WTC11 (cell line): Measurements from ENCODE around the gene OR5B21. TPM values are rescaled to one million over a fixed set of nuclear protein-coding genes. Genes with fewer than 3 reads are reported as not detected.

ENCODE experiments used
- ATAC-seq: fragments of 200-7000 bp; cut with Tn5 transposase; 2 replicates; pipeline ENCODE4 v1.10.0; 2021; ENCODE audit warnings: mild to moderate bottlenecking, moderate library complexity
- CTCF ChIA-PET: fragments of 300-600 bp; sonication (Branson Sonifier 250); formaldehyde crosslinking; loops from one replicate; lab custom pipeline; 2021; ENCODE audit warnings: antibody characterized with exemption; lab: Charles Lee
- POLR2A ChIA-PET: fragments of 350-600 bp; sonication (Branson Sonifier 250); formaldehyde crosslinking; loops from one replicate; lab custom pipeline; 2021; ENCODE audit warnings: antibody characterized with exemption; lab: Charles Lee
- DNase-seq: peaks from one replicate; pipeline ENCODE4 v3.0.0; 2021; ENCODE audit warnings: low spot score
- H3K27ac Mint-ChIP-seq: 2 replicates; pipeline ENCODE4 v1.8.0; 2021; ENCODE audit warnings: mixed read lengths
- H3K27me3 Mint-ChIP-seq: 2 replicates; pipeline ENCODE4 v1.8.0; 2021; ENCODE audit warnings: low read depth, mild to moderate bottlenecking, moderate library complexity, mixed read lengths
- H3K36me3 Mint-ChIP-seq: 2 replicates; pipeline ENCODE4 v1.8.0; 2021; ENCODE audit warnings: mixed read lengths
- H3K4me1 Mint-ChIP-seq: 2 replicates; pipeline ENCODE4 v1.8.0; 2022; ENCODE audit warnings: mixed read lengths
- H3K4me3 Mint-ChIP-seq: 2 replicates; pipeline ENCODE4 v1.8.0; 2021; ENCODE audit warnings: mild to moderate bottlenecking, moderate library complexity, mixed read lengths
- H3K9me3 Mint-ChIP-seq: 2 replicates; pipeline ENCODE4 v1.8.0; 2021; ENCODE audit warnings: mixed read lengths
- CREB1 ChIP-seq: sonication (generic); formaldehyde crosslinking; IDR thresholded peaks from 2 replicates; pipeline ENCODE4 v1.8.0; 2023; ENCODE audit warnings: mild to moderate bottlenecking, missing genetic modification reagents
- EMX1 ChIP-seq: fragments of 250-450 bp; sonication (Bioruptor Pico); IDR thresholded peaks from 2 replicates; pipeline ENCODE4 v1.8.0; 2021; ENCODE audit warnings: mild to moderate bottlenecking
- ERG ChIP-seq: fragments of 250-450 bp; sonication (Bioruptor Pico); IDR thresholded peaks from 2 replicates; pipeline ENCODE4 v1.8.0; 2021; ENCODE audit warnings: mild to moderate bottlenecking
- FOXJ3 ChIP-seq: sonication (generic); formaldehyde crosslinking; IDR thresholded peaks from 2 replicates; pipeline ENCODE4 v1.9.0; 2021; ENCODE audit warnings: missing genetic modification reagents, mild to moderate bottlenecking, borderline replicate concordance
- FOXP1 ChIP-seq: sonication (generic); formaldehyde crosslinking; IDR thresholded peaks from 2 replicates; pipeline ENCODE4 v1.8.0; 2022; ENCODE audit warnings: missing genetic modification reagents, mild to moderate bottlenecking, moderate library complexity, borderline replicate concordance
- MXD4 ChIP-seq: fragments of 250-450 bp; sonication (Bioruptor Pico); IDR thresholded peaks from 2 replicates; pipeline ENCODE4 v1.8.0; 2021; ENCODE audit warnings: mild to moderate bottlenecking, moderate library complexity, borderline replicate concordance
- NFATC4 ChIP-seq: fragments of 250-450 bp; sonication (Bioruptor Pico); IDR thresholded peaks from 2 replicates; pipeline ENCODE4 v1.9.0; 2021; ENCODE audit warnings: mild to moderate bottlenecking
- NFE2L1 ChIP-seq: sonication (generic); formaldehyde crosslinking; IDR thresholded peaks from 2 replicates; pipeline ENCODE4 v1.8.1; 2023; ENCODE audit warnings: missing genetic modification reagents
- NFYB ChIP-seq: sonication (generic); formaldehyde crosslinking; conservative IDR thresholded peaks from 2 replicates; pipeline ENCODE4 v1.8.0; 2022; ENCODE audit warnings: low read depth, missing genetic modification reagents
- NR1H2 ChIP-seq: sonication (generic); formaldehyde crosslinking; IDR thresholded peaks from 2 replicates; pipeline ENCODE4 v1.9.0; 2021; ENCODE audit warnings: mild to moderate bottlenecking, moderate library complexity, missing genetic modification reagents
- RORB ChIP-seq: fragments of 250-450 bp; sonication (Bioruptor Pico); IDR thresholded peaks from 2 replicates; pipeline ENCODE4 v1.9.0; 2021; ENCODE audit warnings: mild to moderate bottlenecking
- TEAD1 ChIP-seq: sonication (generic); formaldehyde crosslinking; IDR thresholded peaks from 2 replicates; pipeline ENCODE4 v1.8.0; 2022; ENCODE audit warnings: mild to moderate bottlenecking, missing genetic modification reagents
- TP53 ChIP-seq: sonication (generic); formaldehyde crosslinking; IDR thresholded peaks from 2 replicates; pipeline ENCODE4 v1.8.1; 2023; ENCODE audit warnings: mild to moderate bottlenecking, missing genetic modification reagents
- ZNF121 ChIP-seq: sonication (generic); formaldehyde crosslinking; IDR thresholded peaks from 2 replicates; pipeline ENCODE4 v1.8.0; 2023; ENCODE audit warnings: missing genetic modification reagents
- ZNF219 ChIP-seq: sonication (generic); formaldehyde crosslinking; IDR thresholded peaks from 2 replicates; pipeline ENCODE4 v1.8.0; 2023; ENCODE audit warnings: missing genetic modification reagents, mild to moderate bottlenecking, borderline replicate concordance
- ZNF317 ChIP-seq: sonication (generic); formaldehyde crosslinking; IDR thresholded peaks from 2 replicates; pipeline ENCODE4 v1.8.1; 2023; ENCODE audit warnings: low read depth, mild to moderate bottlenecking, moderate library complexity, missing genetic modification reagents, borderline replicate concordance
- ZNF416 ChIP-seq: fragments of 250-450 bp; sonication (Bioruptor Pico); IDR thresholded peaks from 2 replicates; pipeline ENCODE4 v1.9.0; 2021; ENCODE audit warnings: mild to moderate bottlenecking, inconsistent platforms
- total RNA-seq: library from RNA; stranded (reverse); gene quantifications from 3 replicates; pipeline ENCODE4 v1.2.3, GENCODE V29; 2021
- TF ChIP-seq, protein P1 (sequence below): fragments of 200-600 bp; IDR thresholded peaks from 2 replicates; pipeline ENCODE4 v1.8.0; 2022; ENCODE audit warnings: antibody characterized with exemption
- TF ChIP-seq, protein P2 (sequence below): fragments of 250-450 bp; sonication (Bioruptor Pico); IDR thresholded peaks from 2 replicates; pipeline ENCODE4 v1.9.0; 2021; ENCODE audit warnings: mild to moderate bottlenecking
- TF ChIP-seq, protein P3 (sequence below): sonication (generic); formaldehyde crosslinking; IDR thresholded peaks from 2 replicates; pipeline ENCODE4 v1.8.0; 2022; ENCODE audit warnings: mild to moderate bottlenecking, missing genetic modification reagents
- TF ChIP-seq, protein P4 (sequence below): sonication (generic); formaldehyde crosslinking; IDR thresholded peaks from 2 replicates; pipeline ENCODE4 v1.8.0; 2023; ENCODE audit warnings: mild to moderate bottlenecking, missing genetic modification reagents
- TF ChIP-seq, protein P5 (sequence below): sonication (generic); formaldehyde crosslinking; IDR thresholded peaks from 2 replicates; pipeline ENCODE4 v1.8.0; 2022; ENCODE audit warnings: missing genetic modification reagents

OR5B21 gene
- total RNA-seq, 1 experiment from 2014 or later: not detected

- TF ChIP-seq, protein P1, sequence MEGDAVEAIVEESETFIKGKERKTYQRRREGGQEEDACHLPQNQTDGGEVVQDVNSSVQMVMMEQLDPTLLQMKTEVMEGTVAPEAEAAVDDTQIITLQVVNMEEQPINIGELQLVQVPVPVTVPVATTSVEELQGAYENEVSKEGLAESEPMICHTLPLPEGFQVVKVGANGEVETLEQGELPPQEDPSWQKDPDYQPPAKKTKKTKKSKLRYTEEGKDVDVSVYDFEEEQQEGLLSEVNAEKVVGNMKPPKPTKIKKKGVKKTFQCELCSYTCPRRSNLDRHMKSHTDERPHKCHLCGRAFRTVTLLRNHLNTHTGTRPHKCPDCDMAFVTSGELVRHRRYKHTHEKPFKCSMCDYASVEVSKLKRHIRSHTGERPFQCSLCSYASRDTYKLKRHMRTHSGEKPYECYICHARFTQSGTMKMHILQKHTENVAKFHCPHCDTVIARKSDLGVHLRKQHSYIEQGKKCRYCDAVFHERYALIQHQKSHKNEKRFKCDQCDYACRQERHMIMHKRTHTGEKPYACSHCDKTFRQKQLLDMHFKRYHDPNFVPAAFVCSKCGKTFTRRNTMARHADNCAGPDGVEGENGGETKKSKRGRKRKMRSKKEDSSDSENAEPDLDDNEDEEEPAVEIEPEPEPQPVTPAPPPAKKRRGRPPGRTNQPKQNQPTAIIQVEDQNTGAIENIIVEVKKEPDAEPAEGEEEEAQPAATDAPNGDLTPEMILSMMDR: no peak
- TF ChIP-seq, protein P2, sequence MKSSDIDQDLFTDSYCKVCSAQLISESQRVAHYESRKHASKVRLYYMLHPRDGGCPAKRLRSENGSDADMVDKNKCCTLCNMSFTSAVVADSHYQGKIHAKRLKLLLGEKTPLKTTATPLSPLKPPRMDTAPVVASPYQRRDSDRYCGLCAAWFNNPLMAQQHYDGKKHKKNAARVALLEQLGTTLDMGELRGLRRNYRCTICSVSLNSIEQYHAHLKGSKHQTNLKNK (CRISPR knock-in tag): no peak
- TF ChIP-seq, protein P3, sequence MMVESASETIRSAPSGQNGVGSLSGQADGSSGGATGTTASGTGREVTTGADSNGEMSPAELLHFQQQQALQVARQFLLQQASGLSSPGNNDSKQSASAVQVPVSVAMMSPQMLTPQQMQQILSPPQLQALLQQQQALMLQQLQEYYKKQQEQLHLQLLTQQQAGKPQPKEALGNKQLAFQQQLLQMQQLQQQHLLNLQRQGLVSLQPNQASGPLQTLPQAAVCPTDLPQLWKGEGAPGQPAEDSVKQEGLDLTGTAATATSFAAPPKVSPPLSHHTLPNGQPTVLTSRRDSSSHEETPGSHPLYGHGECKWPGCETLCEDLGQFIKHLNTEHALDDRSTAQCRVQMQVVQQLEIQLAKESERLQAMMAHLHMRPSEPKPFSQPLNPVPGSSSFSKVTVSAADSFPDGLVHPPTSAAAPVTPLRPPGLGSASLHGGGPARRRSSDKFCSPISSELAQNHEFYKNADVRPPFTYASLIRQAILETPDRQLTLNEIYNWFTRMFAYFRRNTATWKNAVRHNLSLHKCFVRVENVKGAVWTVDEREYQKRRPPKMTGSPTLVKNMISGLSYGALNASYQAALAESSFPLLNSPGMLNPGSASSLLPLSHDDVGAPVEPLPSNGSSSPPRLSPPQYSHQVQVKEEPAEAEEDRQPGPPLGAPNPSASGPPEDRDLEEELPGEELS (CRISPR knock-in tag): no peak
- TF ChIP-seq RORB (CRISPR knock-in tag): no peak
- TF ChIP-seq NFYB: no peak
- TF ChIP-seq, protein P4, sequence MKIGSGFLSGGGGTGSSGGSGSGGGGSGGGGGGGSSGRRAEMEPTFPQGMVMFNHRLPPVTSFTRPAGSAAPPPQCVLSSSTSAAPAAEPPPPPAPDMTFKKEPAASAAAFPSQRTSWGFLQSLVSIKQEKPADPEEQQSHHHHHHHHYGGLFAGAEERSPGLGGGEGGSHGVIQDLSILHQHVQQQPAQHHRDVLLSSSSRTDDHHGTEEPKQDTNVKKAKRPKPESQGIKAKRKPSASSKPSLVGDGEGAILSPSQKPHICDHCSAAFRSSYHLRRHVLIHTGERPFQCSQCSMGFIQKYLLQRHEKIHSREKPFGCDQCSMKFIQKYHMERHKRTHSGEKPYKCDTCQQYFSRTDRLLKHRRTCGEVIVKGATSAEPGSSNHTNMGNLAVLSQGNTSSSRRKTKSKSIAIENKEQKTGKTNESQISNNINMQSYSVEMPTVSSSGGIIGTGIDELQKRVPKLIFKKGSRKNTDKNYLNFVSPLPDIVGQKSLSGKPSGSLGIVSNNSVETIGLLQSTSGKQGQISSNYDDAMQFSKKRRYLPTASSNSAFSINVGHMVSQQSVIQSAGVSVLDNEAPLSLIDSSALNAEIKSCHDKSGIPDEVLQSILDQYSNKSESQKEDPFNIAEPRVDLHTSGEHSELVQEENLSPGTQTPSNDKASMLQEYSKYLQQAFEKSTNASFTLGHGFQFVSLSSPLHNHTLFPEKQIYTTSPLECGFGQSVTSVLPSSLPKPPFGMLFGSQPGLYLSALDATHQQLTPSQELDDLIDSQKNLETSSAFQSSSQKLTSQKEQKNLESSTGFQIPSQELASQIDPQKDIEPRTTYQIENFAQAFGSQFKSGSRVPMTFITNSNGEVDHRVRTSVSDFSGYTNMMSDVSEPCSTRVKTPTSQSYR (CRISPR knock-in tag): no peak
- no peak for TF ChIP-seq FOXP1
- TF ChIP-seq ZNF219: no peak
- no peak for TF ChIP-seq ERG (CRISPR knock-in tag)
- no peak for TF ChIP-seq ZNF416 (CRISPR knock-in tag)
- TF ChIP-seq TP53: no peak
- TF ChIP-seq FOXJ3 (CRISPR knock-in tag): no peak
- no peak for TF ChIP-seq NFE2L1 (CRISPR knock-in tag)
- no peak for TF ChIP-seq EMX1 (CRISPR knock-in tag)
- TF ChIP-seq CREB1 (CRISPR knock-in tag): no peak
- TF ChIP-seq MXD4 (CRISPR knock-in tag): no peak
- TF ChIP-seq, all 79 proteins: peak for 0
- peaks cover 12% of the 10 kb centered on the region for H3K9me3 Mint-ChIP-seq
- H3K4me1 Mint-ChIP-seq: peaks cover 9% of the 10 kb centered on the region
- POLR2A ChIA-PET: no interaction called here
- no peak overlapping the region for H3K27ac Mint-ChIP-seq
- DNase-seq (no peak), ATAC-seq (no peak)
- no peaks in the 10 kb centered on the region for H3K27me3 Mint-ChIP-seq
- no peak overlapping the region for H3K4me3 Mint-ChIP-seq
- no peaks in the 10 kb centered on the region for H3K36me3 Mint-ChIP-seq
- CTCF ChIA-PET: no interaction called here
These were observed 21.9 kb downstream of the OR5B21 start for GRCh38 chr11:58485961-58486360.

- Mint-ChIP-seq H3K4me3 (no peak overlapping the region), H3K4me1 (no peaks in the 10 kb centered on the region), H3K9me3 (peaks cover 71% of the 10 kb centered on the region), H3K27ac (no peak overlapping the region), H3K36me3 (peaks cover 37% of the 10 kb centered on the region), H3K27me3 (peaks cover 3% of the 10 kb centered on the region; the same call in 1 of the 2 replicates)
- no peak for DNase-seq
- ChIA-PET CTCF (no interaction called here), POLR2A (interaction anchor here (0.6 kb wide), 1 partner anchor 735 kb away, joined by 3 read pairs; no protein-coding TSS in a partner anchor)
- ATAC-seq: no peak
- TF ChIP-seq TEAD1 (CRISPR knock-in tag): no peak
- TF ChIP-seq NFATC4 (CRISPR knock-in tag): no peak
- no peak for TF ChIP-seq ZNF121 (CRISPR knock-in tag)
- TF ChIP-seq ZNF317 (CRISPR knock-in tag): peak; percentile 85
- TF ChIP-seq, protein P5, sequence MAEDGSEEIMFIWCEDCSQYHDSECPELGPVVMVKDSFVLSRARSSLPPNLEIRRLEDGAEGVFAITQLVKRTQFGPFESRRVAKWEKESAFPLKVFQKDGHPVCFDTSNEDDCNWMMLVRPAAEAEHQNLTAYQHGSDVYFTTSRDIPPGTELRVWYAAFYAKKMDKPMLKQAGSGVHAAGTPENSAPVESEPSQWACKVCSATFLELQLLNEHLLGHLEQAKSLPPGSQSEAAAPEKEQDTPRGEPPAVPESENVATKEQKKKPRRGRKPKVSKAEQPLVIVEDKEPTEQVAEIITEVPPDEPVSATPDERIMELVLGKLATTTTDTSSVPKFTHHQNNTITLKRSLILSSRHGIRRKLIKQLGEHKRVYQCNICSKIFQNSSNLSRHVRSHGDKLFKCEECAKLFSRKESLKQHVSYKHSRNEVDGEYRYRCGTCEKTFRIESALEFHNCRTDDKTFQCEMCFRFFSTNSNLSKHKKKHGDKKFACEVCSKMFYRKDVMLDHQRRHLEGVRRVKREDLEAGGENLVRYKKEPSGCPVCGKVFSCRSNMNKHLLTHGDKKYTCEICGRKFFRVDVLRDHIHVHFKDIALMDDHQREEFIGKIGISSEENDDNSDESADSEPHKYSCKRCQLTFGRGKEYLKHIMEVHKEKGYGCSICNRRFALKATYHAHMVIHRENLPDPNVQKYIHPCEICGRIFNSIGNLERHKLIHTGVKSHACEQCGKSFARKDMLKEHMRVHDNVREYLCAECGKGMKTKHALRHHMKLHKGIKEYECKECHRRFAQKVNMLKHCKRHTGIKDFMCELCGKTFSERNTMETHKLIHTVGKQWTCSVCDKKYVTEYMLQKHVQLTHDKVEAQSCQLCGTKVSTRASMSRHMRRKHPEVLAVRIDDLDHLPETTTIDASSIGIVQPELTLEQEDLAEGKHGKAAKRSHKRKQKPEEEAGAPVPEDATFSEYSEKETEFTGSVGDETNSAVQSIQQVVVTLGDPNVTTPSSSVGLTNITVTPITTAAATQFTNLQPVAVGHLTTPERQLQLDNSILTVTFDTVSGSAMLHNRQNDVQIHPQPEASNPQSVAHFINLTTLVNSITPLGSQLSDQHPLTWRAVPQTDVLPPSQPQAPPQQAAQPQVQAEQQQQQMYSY (CRISPR knock-in tag): no peak
- no peak for TF ChIP-seq NR1H2 (CRISPR knock-in tag)
These were observed 36.0 kb downstream of the OR5B21 start for GRCh38 chr11:58471892-58472291.
